Mucosa of rectum (tissue), 2 donors: ENCODE measurements around the gene MYH14.

ENCODE experiments used
- H3K27ac ChIP-seq, 2 donors: one replicate each; pipeline ENCODE4 v1.7.0; 2013; ENCODE audit warnings: inconsistent platforms in 2 of 2, low read depth in 2 of 2, low read length in 2 of 2
- H3K27me3 ChIP-seq, 2 donors: one replicate each; pipeline ENCODE4 v1.7.0; 2013; ENCODE audit warnings: low read length in 2 of 2; ENCODE audit not compliant: control insufficient read depth in 2 of 2, insufficient read depth in 2 of 2
- H3K36me3 ChIP-seq, 2 donors: one replicate each; pipeline ENCODE4 v1.7.0; 2013; ENCODE audit warnings: low read length in 2 of 2; ENCODE audit not compliant: control insufficient read depth in 2 of 2, insufficient read depth in 2 of 2
- H3K4me1 ChIP-seq, 2 donors: one replicate each; pipeline ENCODE4 v1.7.0; 2013; ENCODE audit warnings: low read length in 2 of 2, mild to moderate bottlenecking in 1 of 2; ENCODE audit not compliant: control insufficient read depth in 2 of 2, insufficient read depth in 2 of 2
- H3K4me3 ChIP-seq, 2 donors: one replicate each; pipeline ENCODE4 v1.7.0; 2013; ENCODE audit warnings: low read length in 2 of 2
- H3K9ac ChIP-seq, 2 donors: one replicate each; pipeline ENCODE4 v1.7.0; 2013; ENCODE audit warnings: low read length in 2 of 2, low read depth in 1 of 2, mild to moderate bottlenecking in 1 of 2
- H3K9me3 ChIP-seq, 2 donors: one replicate each; pipeline ENCODE4 v1.7.0; 2013; ENCODE audit warnings: low read length in 2 of 2; ENCODE audit not compliant: control insufficient read depth in 2 of 2
- donor health status: healthy.
- donor health status: Normal muscosa, but diverticular disease.

MYH14 gene

GRCh38 chr19:50313812-50314536, 110.6 kb downstream of the MYH14 start:
- Histone ChIP-seq H3K4me1 (no peaks in the 10 kb centered on the region), H3K27me3 (peaks cover 0 to 16% of the 10 kb centered on the region in 2 donors), H3K9me3 (no peaks in the 10 kb centered on the region), H3K36me3 (peaks cover 7 to 11% of the 10 kb centered on the region in 2 donors), H3K27ac (no peak overlapping the region), H3K4me3 (no peak overlapping the region), H3K9ac (no peak overlapping the region)

GRCh38 chr19:50314724-50315708, 111.6 kb downstream of the MYH14 start:
- H3K9ac ChIP-seq = no peak overlapping the region
- no peaks in the 10 kb centered on the region for H3K9me3 ChIP-seq
- peaks cover 4 to 6% of the 10 kb centered on the region in 2 donors for H3K36me3 ChIP-seq
- no peak overlapping the region for H3K4me3 ChIP-seq
- H3K4me1 ChIP-seq = no peaks in the 10 kb centered on the region
- H3K27me3 ChIP-seq = peaks cover 0 to 16% of the 10 kb centered on the region in 2 donors
- no peak overlapping the region for H3K27ac ChIP-seq

GRCh38 chr19:50315773-50316448, 112.5 kb downstream of the MYH14 start:
- H3K4me3 ChIP-seq = no peak overlapping the region
- H3K27me3 ChIP-seq = peaks cover 0 to 8% of the 10 kb centered on the region in 2 donors
- no peaks in the 10 kb centered on the region for H3K4me1 ChIP-seq
- H3K9ac ChIP-seq = no peak overlapping the region
- no peaks in the 10 kb centered on the region for H3K9me3 ChIP-seq
- no peak overlapping the region for H3K27ac ChIP-seq
- peaks cover 0 to 2% of the 10 kb centered on the region in 2 donors for H3K36me3 ChIP-seq

- no peak overlapping the region for H3K4me3 ChIP-seq
- H3K9ac ChIP-seq = no peak overlapping the region
- H3K27ac ChIP-seq = no peak overlapping the region
- H3K4me1 ChIP-seq = no peaks in the 10 kb centered on the region
- no peaks in the 10 kb centered on the region for H3K9me3 ChIP-seq
- peaks cover 0 to 6% of the 10 kb centered on the region in 2 donors for H3K27me3 ChIP-seq
- no peaks in the 10 kb centered on the region for H3K36me3 ChIP-seq
These were observed 113.7 kb downstream of the MYH14 start for GRCh38 chr19:50317115-50317514.

GRCh38 chr19:50318438-50318837, 115.0 kb downstream of the MYH14 start:
- Histone ChIP-seq H3K36me3 (no peaks in the 10 kb centered on the region), H3K27ac (no peak overlapping the region), H3K9ac (no peak overlapping the region), H3K27me3 (peaks cover 0 to 2% of the 10 kb centered on the region in 2 donors), H3K4me1 (no peaks in the 10 kb centered on the region), H3K4me3 (no peak overlapping the region), H3K9me3 (no peaks in the 10 kb centered on the region)

GRCh38 chr19:50319156-50319555, 115.7 kb downstream of the MYH14 start:
- H3K9ac ChIP-seq = no peak overlapping the region
- H3K4me1 ChIP-seq = no peaks in the 10 kb centered on the region
- no peaks in the 10 kb centered on the region for H3K9me3 ChIP-seq
- peaks cover 0 to 2% of the 10 kb centered on the region in 2 donors for H3K27me3 ChIP-seq
- no peak overlapping the region for H3K27ac ChIP-seq
- no peaks in the 10 kb centered on the region for H3K36me3 ChIP-seq
- H3K4me3 ChIP-seq = no peak overlapping the region

- H3K9me3 ChIP-seq = no peaks in the 10 kb centered on the region
- no peak overlapping the region for H3K27ac ChIP-seq
- H3K4me3 ChIP-seq = no peak overlapping the region
- no peaks in the 10 kb centered on the region for H3K36me3 ChIP-seq
- no peaks in the 10 kb centered on the region for H3K4me1 ChIP-seq
- no peak overlapping the region for H3K9ac ChIP-seq
- no peaks in the 10 kb centered on the region for H3K27me3 ChIP-seq
These were observed 116.6 kb downstream of the MYH14 start for GRCh38 chr19:50320051-50320450.

GRCh38 chr19:50320596-50320995, 117.2 kb downstream of the MYH14 start:
- Histone ChIP-seq H3K4me1 (peaks cover 0 to under 1% of the 10 kb centered on the region in 2 donors), H3K9me3 (no peaks in the 10 kb centered on the region), H3K27me3 (no peaks in the 10 kb centered on the region), H3K27ac (no peak overlapping the region), H3K4me3 (no peak overlapping the region), H3K9ac (no peak overlapping the region), H3K36me3 (no peaks in the 10 kb centered on the region)

GRCh38 chr19:50321831-50322230, 118.4 kb downstream of the MYH14 start:
- Histone ChIP-seq H3K27ac (no peak overlapping the region), H3K4me3 (no peak overlapping the region), H3K9me3 (no peaks in the 10 kb centered on the region), H3K4me1 (peaks cover 2 to 4% of the 10 kb centered on the region in 2 donors), H3K27me3 (peaks cover 5 to 9% of the 10 kb centered on the region in 2 donors), H3K9ac (no peak overlapping the region), H3K36me3 (no peaks in the 10 kb centered on the region)
